Activated naive CD4-positive, alpha-beta T cell treated with anti-CD3 and anti-CD28 coated beads, Interleukin-2, amount 50 U/mL, for 16 hours (primary cell): ENCODE data around the gene FCMR.
"Not testable (repeated sequence)": the region's sequence is repeated elsewhere in the genome, so short reads cannot be mapped to it uniquely, and the experiment has no call there.

Source experiments
- DNase-seq: peaks from one replicate; pipeline ENCODE4 v3.0.0-alpha.2; 2020

Gene FCMR

DNA sequence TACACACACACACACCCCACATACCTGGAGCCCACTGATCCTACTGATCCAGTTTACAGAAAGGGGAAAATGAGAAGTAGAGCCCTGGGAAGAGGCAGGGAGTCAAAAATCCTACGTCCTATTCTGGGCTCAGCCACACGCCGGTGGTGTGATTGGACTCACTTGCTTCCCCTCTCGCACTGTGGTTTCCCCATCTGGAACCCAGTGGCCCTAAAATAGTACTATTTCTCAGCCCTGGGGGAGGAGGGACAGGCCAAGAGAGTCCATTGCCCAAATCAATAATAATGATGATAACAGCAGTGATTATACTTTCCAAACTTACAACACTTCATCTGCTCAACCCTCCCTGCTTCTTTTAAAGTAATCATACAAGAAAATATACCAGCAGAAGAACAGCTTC is 27.5 kb upstream of the FCMR start:
- DNase-seq: no peak

DNA sequence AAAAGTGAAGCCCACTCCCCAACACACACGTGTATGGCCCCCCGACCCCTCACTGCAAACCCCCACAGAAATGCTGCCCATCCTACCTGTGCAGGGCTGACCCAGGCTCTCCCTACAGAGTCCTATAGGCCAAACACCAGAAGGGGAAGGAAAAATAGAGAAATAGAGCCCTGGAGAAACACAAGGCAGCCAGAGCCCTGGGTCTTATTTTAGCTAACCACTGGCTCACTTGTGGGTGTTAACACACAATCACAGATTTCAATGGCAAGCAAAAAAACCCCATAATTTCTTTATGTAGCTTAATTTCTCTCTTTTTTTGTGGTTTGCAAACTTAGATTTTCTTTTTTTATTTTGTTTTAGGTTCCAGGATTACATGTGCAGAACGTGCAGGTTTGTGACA is 25.5 kb upstream of the FCMR start:
- no peak for DNase-seq

DNA sequence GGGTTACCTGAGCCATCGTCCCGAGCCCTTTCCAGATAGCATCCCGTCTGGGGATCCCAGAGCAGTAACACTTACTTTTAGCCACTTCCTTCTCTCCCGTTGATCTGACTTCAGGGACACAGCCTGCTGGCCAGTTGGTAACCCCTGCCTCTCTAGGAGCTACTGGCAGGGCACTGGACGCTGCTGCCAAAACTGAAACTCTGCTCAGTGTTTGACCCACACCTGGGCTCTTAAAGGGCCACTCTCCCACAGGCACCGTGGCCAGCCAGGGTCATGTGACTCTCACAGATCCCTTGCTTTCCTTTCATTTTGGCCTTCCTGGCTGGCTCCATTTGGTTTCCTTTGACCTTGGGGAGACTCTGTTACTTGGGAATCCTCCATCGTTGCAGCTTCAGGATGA is 24.5 kb upstream of the FCMR start, which contains the start of gene PIGR:
Gene PIGR, minus strand, starts transcription at position 206 of the 400 bp plus-strand sequence. CDS start 5,935 bp downstream, outside the sequence.
- DNase-seq: no peak

DNA sequence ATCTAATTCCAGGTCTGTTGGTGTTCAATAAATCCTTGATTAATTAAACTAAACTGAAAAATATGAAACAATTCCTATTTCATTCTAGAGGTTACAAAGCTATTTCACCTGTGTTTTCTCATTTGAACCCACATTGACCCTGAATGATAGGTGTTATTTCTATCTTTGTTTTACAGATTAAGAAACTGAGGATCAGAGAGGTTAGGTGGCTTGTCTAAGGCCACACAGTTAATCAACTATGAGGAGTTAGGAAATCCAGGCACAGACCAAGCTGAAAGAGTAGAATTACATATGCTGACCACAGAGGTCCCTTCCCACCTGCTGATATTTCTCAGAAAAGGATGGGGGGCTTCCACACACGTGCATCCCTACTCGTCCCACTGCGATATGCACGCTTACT is 24.0 kb upstream of the FCMR start:
- no peak for DNase-seq

DNA sequence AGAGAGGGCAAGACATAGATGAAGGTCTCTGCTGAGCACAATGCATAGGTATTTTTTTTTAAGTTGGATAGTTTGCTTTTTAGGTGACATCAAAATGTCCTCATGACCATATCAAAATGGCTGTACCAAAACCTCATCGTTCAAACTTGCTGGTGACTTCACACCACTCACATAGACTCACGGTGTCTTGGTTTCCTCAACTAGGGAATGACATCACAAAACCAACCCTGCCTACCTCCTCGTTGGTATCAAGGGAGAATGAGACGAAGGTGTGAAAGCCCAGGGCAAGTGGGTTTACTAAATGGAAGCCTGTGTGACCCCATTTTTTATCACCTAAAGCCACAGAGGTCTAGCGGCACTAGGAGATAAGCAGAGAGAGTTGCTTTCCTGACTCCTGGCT is 23.0 kb upstream of the FCMR start:
- DNase-seq: no peak

DNA sequence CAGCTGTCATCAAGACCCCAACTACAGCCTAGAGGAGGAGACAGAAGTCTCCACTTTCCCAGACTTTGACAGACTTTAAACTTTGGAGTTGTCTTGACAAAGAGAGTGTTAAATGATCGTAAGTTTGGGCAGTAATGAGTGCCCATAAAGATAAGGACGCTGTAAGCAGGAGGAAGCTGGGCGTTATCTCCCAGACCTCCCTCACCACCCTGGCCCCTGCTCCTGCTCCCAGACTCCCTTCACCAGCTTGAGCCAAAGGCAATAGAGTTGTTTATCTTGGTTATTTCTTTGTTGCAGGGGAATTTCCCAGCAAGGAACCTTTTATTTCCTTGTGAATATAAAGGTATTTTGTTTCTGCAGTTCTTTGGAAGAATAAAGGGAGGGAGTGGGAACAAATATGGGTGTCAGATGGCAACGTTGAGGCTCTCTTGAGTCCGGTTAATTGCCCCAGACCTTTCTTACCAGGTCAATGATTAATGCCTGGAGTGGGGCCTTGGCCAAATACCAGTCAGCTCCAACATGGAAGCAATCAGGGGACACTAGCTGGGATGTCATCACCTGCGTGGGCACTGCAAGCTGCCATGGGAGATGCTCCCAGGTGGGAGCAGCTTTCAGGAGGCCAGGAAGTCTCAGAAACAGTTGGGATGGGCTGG is 20.2 kb upstream of the FCMR start:
- no peak for DNase-seq

DNA sequence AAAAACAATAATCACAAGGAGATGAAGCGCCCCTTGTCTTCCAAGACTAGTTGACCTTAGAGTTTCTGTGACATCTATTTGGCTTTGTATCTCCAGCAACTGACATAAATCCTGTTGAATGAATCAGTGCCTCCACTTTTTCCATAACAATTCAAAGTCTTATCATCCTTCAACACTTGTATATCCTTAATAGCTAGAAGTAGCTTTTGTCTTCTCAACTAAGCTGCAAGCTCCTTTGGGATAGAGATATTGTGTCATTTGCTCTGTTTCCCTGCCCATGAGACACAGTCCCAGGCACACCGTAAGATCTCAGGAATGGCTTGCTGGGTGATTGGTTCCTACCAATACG is 18.8 kb upstream of the FCMR start:
- DNase-seq: no peak

DNA sequence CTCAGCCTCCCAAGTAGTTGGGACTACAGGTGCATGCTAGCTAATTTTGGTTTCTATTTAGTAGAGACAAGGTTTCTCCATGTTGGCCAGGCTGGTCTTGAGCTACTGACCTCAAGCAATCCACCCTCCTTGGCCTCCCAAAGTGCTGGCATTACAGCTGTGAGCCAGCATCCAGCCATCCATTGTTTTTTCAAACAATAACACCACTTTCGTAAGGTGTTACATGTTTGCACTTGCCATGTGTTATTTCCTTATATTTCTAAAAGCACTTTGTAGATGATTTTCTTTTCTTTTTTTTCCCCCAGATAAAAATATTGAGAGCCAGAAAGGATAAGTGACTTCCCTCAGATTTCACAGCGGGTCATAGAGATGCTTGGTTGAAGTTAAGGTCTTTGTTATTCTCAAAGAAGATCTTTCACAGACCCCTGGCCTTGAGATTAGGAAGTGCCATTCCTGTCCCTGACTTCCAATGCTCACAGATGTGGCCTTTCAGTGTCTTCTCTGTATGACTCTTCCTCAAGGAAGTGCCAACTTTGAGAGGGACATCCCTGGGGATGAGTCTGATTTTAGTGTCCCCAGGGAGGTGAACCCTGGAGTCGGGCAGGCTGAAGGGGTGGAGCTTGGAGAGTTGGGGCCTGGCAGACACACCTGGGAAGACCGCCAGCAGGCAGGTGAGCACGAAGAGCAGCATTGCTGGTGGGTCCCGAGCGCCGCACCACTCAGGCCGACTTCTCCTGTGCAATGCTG is 18.3 kb upstream of the FCMR start:
- no peak for DNase-seq

DNA sequence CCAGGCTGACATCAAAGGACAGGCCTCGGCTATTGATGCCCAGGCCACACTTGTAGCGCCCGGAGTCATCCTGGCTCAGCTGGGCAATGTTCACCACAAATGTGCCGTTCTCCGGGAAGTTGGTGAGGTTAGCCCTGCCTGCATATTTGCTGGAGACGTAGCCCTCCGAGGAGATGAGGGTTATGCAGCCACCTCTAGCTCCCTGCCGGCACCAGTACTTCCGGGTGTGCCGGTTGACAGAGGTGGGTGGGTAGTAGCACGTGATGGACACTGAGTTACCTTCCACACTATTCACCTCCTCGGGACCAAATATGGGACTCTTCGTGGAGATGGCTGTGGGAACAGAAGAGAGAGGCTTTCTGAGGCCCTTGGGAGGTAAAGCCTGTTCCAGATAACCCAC is 17.4 kb upstream of the FCMR start:
- DNase-seq: no peak

DNA sequence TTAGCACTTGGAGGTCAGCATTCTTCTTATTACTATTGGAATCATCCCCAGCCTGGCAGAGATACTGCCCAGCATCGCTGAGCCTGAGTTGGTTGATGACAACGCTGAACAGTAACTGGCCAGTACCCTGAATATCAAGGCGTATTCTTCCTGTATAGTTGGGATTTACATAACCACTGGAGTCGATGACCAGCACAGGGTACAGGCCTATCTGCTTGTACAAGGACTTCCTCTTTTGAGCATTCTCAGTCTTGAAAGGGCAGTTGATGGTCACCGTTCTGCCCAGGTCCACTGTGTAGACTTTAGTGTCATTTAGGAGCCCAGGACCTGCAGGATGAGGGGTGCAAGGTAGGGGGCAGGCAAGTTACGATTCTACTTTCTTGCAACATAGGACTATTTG is 15.7 kb upstream of the FCMR start:
- DNase-seq: no peak

DNA sequence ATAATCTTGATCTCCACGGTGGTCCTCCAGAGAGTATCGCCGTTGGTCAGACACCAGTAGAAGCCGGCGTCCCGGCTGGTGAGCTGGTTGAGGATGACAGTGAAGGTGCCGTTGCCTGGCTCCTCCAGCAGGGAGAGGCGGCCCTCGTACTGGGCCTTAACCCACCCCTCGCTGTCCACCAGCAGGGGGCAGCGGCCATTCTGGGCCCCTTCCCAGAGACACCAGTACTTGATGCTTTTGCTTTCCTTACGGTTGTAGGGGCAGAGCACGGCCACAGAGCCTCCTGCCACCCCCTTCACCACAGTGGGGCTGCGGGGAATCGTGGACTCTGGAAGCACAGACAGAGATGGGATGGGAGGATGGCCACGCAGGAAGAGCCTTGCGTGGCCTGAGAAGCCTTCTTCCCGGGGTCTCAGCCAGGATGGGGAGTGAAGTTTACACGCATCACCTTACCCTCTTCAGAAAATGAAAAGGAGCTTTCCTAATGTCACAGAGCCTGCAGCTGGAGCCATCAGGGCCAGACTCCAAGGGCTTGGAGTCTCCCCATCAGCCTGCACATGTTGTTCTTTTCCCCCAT is 13.8 kb upstream of the FCMR start:
- DNase-seq: peak; percentile 53

DNA sequence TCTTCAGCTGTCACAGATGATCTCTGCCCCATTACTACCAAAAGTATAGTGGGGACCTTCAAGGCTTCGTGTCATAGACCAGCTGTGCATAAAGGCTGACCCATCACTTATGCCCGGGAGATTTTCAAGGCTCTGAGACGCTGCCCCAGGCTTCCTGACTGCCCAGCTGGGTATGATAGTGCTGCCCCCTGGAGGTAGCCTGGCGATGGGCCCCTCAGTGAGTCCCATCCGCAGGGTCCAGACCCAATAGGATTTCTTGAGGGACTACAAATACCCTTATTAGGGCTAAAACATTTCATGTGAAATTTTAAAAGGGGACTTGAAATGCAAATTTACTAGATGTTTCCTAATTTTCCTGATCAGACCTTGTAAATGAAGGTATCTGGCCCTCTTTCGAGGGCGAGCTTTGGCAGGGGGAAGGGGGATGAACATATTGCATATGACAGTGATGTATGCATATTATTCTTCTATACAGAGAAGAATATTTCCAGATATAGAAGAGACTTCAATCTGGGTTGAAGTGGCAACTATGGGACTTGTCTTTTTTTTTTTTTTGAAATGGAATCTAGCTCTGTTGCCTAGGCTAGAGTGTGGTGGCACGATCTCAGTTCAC is 11.7 kb upstream of the FCMR start:
- peak; percentile 70 for DNase-seq

DNA sequence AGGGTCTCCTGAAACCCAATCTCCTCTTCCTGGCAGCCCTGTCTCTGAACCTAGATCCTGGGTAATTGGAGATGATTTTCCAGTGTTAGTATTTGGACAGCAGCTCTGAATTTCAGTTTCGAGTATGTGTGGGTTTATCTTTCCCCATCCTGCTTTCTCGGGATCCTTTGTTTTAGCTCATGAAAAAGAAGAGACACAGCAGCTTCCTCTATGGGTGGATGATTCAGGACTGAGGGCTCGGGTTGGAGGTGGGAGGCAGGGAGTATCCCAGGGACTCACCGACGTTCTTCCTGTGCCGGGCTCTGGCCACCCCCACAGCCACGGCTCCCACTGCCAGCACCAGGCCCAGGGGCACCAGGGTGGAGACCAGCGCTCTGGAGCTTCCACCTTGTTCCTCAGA is 10.4 kb upstream of the FCMR start:
- DNase-seq: no peak

DNA sequence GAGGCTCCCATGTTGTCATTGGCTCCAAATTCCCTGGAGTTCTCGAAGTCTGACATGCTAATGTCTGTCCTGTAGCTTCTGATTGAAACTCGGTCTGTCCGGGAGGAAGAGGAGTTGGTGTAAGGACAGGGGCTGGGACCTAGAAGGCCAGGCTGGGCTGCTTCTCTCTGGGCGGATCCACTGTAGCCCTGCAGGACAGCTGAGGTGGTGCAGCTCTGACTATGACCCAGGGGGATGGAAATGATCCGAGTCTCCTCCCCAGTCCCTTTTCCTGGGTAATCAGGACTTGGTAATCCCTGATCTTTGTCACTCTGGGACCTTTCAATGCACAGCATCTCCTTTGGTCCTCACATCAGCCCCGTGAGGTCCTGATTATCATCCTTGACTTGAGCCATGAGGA is 10.0 kb upstream of the FCMR start:
- no peak for DNase-seq

DNA sequence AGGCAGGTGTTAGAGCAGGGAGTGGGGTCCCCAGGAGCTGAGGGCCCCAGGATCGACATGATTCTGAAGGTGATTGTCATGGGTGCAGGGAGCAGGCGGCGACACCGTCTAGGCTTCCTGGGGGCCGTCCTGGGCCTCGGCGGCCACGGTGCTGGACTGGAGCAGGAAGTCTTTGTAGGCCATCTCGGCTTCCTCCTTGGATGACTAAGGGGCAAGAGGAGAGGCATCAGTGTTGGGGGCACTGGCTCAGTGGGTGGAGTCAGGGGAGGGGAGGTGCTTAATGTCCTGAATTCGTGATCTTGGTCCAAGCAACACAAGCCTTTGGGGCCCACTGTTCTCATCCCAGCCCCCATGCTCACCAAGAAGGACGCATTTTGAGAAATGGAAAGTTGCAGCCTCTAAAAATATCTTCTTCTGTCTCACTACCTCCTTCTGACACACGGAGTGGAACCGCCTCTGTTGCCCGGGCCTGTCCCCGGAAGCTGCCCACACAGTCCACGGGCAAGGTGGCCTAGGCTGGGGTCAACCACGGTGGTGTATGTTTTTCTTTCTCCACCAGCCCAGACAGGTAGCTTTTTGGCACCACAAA is 8.6 kb upstream of the FCMR start:
- no peak for DNase-seq

DNA sequence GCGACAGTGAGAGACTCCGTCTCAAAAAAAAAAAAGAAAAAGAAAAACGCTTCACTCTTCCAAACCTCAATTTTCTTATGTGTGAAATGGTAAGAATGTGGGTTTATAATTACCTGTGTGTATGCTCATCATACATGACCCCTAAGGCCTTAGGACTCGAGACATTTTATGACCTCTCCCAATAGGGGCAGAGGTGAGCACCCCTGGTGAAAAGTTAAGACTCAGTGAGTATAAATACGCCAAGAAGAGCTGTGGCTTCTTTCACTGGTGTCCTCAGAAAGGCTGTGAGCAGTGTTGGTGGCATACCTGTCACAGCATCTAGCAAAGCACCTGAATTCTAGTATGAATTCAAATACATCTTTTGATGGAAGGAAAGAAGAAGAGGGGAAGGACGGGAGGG is 7.8 kb upstream of the FCMR start:
- DNase-seq: no peak

DNA sequence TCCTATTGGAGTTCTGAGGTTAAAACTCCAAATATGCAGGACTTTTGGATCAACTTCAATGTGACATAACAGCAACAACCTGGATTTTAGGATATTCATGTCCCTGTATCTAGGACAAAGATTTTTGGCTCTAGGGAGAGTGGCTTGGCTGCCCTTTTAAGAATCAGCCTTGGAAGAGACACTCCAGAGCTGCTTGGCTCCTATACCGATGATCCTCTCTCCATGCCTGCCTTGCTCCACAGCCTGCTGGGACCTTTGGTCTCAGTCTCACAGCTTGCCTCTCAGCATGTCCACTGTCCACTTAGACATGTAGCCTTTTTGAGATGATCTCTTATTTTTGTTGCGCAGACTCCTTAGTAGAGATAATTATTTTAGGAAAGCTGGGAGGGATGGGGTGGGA is 4.5 kb upstream of the FCMR start:
- DNase-seq: no peak

DNA sequence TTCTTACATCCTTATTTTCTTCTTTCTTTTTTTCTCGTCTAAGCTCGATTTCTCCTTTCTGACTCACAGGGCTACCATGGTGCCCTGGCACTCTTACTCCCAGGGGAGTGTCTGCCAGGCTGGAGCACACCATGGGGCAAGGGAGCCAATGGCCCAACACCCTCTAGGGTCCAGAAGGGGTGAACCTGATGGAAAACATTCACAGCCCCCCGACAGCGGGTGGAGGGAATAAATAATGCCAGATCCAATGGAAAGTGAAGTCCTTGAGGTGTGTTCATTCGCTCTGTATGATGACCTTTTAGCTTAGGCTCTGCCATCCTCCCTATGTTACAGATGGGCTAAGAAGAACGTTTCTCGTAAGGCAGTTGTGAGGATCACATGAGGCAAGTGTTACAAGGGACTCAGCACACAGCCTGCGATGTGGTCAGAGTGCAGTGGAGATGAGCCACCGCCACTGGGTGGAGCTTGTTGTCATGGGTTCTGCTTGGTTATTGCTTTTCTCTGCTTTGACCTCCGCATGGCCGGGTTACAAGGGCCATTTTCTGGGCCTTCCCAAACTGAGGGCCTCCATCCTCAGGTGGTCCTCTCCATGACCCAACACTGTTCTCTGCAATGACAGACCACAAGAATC is 3.5 kb upstream of the FCMR start:
- DNase-seq: no peak

DNA sequence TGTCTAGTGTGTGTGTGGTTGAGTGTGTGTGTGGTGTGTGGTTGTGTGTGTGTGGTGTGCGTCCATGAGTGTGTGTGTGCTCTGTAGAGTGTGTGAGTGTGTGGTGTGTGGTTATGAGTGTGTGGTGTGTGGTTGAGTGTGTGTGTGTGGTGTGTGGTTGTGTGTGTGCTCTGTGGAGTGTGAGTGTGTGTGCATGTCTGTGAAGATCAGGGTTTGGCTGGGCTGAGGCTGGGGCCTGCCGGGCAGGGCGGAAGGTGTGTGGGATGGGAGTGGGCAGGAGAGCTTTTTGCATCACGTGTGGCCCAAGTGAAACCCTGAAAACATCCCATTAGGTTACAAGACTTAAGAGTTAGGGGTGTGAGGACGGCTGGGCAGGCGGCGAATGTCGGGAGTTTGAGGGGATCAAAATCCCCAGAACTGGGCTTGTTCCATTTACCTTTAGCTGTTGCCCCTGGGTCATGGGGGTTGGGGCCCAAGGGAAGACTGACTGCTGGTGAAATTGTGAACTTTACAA is 2.9 kb upstream of the FCMR start:
- DNase-seq: no peak

DNA sequence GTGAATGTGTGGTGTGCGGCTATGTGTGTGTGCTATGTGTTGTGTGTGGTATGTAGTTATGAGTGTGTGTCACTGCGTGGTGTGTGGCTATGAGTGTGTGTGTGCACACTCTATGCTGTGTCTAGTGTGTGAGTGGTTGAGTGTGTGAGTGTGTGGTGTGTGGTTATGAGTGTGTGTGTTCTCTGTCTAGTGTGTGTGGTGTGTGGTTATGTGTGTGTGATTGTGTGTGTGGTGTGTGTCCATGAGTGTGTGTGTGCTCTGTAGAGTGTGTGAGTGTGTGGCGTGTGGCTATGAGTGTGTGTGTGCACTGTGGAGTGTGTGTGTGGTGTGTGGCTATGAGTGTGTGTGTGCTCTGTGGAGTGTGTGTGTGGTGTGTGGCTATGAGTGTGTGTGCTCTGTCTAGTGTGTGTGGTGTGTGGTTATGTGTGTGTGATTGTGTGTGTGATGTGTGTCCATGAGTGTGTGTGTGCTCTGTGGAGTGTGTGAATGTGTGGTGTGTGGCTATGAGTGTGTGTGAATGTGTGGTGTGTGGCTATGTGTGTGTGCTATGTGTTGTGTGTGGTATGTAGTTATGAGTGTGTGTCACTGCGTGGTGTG is 2.3 kb upstream of the FCMR start:
- DNase-seq: not testable (repeated sequence)

DNA sequence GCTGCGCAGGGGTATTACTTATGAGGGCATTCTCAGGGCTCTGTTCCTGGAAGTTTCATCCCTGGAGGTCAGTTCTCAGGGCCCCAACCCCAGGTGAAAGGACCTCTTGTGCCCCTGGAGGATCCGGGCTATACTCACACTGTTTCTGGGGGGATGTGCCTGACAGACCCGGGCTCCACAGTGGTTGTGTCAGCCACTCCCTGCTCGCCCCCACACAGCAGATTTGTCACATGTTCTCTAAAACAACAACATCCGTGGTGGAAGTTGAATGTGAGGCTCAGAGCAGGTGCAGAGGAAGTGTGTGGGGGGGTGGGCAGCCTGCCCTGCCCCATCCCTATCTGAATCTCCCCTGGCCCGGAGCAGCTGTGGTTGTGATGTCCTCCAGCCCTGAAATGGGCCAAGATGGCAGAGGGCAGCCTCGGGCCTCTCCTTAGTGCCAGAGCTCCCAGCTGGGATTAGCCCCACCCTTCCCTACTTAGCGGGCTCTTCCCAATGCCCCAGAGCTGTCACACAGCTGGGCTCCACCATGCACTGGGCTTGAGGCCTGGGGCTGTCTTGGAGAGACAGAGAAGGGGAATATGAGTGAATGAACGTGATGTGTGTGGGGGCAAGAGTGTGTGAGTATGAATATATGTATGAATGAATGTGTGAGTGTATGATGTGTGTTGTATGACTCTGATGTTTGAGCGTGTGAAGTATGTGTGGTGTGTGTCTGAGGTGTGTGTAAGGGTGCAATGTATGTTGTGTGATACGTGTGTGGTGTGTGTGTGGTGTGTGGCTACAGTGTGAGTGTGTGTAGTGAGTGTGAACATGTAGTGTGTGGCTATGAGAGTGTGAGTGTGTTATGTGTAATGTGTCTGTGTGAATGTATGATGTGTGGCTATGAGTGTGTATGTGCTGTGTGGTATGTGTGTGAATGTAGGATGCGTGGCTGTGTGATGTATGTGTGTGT is 1.5 kb upstream of the FCMR start:
- peak; percentile 73 for DNase-seq
